HG02642 (cell line): ENCODE data around the gene CNGA3.
"Not testable (repeated sequence)": the region's sequence is repeated elsewhere in the genome, so short reads cannot be mapped to it uniquely, and the experiment has no call there.

ENCODE experiments used
- ATAC-seq: cut with Tn5 transposase; IDR thresholded peaks from one replicate; pipeline ENCODE4 v1.9.1; 2021; ENCODE audit warnings: mild to moderate bottlenecking; ENCODE audit not compliant: unreplicated experiment, poor library complexity

The CNGA3 gene

DNA sequence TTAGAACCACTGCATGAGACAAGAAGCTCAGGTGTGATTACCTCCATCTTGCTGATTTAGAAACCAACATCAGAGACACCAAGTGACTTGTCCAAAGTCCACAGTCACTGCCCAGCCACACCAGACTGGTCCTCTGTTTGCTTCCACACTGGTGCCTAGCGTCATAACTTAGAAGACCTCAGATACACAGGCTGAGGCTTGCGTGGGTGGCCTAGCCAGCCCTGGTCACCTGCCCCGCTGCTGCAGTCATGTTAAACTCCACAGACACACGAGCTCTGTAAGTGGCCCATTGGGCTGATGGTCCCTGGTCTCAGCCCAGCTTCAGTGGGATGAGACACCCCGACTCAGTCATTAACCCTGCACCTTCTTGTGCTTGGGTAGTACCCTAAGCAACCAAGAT, 47.1 kb downstream of the CNGA3 start:
- ATAC-seq, result no peak

DNA sequence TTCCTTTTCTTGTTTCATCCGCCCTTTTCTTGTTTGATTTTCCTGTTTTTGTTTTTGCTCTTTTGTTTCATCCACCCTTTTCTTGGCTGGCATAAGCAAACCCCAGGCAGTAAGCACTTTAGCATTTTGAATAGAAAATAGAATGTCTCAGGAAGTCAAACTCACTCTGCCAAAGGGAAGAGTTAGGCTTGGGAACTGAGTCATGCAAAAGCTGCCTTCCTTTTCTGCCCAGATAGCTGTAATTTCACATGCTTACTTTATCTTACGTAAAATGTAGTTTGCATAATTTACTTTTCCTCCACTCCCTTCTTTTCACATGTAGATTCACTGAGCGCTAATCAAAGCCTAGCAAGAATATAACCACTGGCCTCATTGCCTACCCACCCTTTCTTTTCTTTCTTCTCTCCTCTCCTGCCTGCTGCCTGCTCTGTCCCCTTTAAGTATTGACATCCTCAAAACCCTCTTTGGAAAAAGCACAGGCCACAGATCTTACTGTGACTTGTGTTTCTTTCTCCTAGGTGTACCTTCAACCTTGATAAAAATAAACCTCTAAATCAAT, 48.4 kb downstream of the CNGA3 start:
- no peak for ATAC-seq

- no peak for ATAC-seq
These were observed 49.7 kb downstream of the CNGA3 start for GRCh38 chr2:98395977-98396376.

GRCh38 chr2:98396745-98397355, 50.6 kb downstream of the CNGA3 start:
- no peak for ATAC-seq

- no peak for ATAC-seq
These were observed 52.9 kb downstream of the CNGA3 start for GRCh38 chr2:98399140-98399539.

- no peak for ATAC-seq
These were observed 57.6 kb downstream of the CNGA3 start for GRCh38 chr2:98403878-98404277.

DNA sequence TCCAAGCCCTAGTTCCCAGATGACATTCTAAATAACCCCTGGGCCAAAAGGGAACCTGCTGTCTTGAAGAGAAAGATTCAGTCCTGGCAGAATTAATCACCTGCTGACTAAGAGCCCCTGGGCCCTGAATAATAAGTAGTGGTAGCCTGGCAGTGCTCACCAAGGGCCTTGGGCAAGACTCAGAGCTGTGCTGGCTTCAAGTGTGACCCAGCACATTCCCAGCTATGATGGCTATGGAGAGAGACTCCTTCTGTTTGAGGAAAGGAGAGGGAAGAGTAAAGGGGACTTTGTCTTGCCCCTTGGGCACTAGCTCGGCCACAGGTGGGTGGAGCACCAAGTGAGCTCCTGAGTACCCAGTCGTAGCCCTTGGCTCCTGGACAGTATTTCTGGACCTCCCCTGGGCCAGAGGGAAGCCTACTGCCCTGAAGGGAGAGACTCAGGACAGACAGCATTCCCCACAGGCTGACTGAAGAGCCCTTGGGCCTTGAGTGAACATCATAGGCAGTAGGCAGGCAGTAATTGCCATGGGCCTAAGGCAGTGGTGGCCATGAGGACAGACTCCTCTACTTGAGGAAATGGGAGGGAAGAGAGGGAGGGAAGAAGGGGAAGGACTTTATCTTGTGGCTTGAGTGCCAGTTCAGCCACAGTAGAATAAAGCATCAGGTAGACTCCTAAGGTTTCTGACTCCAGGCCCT, 58.4 kb downstream of the CNGA3 start:
- ATAC-seq, result no peak

DNA sequence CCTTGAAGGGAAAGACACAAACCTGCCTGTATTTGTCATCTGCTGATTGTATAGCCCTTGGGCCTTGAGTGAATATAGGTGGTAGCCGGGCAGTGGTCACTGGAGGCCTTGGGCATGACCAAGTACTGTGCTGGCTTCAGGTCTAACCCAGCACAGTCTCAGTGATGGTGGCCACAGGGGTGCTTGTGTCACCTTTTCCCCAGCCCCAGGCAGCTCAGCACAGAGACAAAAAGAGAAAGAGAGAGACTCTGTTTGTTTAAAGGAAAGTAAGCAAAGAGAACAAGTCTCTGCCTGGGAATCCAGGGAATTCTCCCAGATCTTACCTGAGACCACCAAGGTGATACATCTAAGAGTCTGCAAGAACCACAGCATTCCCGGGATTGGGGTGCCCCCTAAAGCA, 59.0 kb downstream of the CNGA3 start:
- no peak for ATAC-seq

DNA sequence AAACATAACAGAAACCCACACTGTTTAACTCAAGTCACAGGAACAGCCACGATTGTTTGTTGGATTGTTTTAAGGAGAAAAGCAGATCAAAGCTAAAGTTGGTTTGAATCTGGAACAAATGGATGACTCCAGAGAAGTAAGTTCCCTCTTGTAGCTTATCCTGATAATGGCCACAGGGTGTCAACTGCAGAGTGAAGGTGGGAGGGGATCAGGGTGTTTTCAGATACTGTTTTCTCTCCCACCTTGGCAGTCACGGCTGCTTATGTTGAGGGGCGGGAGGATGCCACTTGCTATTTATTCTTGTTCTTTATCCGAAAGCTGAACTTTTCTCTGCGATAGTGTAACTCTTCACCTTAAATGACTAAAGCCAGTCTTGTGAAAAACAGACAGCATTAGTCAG, 61.9 kb downstream of the CNGA3 start:
- ATAC-seq, result no peak

DNA sequence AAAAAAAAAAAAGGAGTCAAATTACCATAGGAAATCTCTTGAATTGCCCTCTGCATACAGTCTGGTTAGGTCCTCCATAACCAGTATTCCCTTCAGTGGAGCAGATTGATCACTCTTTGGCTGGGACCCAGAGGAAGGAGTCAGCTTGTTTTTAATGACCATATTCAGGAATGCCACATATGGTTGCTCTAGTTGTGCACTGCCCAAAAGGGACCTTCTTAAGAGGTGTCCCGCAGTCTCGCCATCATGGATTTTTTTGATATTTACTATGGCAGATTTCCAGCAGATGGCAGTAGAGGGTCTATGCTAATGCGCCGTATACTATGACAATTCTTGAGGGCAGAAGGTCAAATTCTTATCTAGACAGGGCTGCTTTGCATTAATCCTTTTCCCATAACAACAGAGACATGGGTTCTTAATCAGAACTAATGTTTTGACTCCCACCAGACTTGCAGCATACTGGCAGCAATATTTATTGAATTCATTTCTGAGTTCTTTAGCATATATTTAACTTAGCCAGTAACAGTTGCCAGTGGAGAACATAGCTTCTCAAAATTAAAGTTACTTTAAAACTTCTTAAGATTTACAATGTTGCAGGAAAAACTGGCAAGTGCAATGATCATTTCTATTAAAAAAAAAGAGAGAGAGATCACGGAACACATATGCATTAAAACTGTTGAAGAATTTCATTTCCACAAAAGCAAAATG, 66.6 kb downstream of the CNGA3 start:
- peak; percentile 70 for ATAC-seq

DNA sequence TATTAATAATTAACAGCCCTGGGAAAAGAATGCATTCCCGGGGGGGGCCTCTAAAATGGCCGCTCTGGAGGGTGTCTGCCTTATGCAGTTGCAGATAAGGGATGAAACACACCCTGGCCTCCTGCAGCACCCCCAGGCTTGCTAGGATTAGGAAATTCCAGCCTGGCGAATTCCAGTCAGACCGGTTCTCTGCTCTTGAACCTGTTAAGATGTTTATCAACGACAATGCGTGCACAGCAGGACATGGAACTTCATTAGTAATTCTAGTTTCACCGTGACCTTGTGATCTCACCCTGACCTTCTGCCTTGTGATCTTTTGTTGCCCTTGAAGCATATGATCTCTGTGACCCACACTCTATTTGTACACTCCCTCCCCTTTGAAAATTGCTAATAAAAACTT, 68.0 kb downstream of the CNGA3 start:
- not testable (repeated sequence) for ATAC-seq

- not testable (repeated sequence) for ATAC-seq
These were observed 69.5 kb downstream of the CNGA3 start for GRCh38 chr2:98415719-98416248.

GRCh38 chr2:98416383-98417159, 70.3 kb downstream of the CNGA3 start:
- ATAC-seq, result no peak

- no peak for ATAC-seq
These were observed 73.3 kb downstream of the CNGA3 start for GRCh38 chr2:98419544-98419943.

DNA sequence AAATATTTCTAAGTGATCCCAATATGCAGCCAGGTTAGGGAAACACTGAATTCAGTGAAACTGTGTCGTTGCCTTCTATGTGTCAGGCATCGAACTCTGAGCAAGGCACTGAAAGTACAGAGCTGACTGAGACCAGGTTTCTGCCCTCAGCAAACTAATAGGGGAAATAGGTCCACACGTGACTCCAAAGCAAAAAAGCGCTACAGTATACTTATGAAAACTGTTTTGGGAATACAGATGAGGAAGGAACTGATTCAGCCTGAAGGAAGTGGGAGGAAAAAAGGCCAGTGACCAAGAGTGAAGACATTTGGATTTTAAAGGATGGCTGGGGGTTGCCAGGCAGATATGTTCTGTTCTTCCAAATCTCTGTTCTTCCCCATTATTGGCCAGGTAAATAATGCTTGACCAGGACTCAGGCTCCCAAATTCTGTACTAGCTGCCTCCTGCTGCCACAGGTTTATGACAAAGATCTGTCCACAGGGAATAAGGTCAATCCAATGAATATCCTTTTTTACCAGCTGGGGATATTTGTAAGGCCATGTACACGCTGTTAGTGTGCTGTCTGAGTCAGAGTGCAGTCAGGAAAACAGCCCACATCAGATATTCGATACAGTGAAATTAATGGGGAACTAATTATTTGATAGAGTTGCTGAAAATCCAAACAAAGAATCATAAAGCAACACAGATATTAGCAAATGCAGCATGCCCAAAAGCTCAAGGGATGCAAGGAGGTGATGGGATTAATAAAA, 73.9 kb downstream of the CNGA3 start:
- no peak for ATAC-seq

GRCh38 chr2:98422449-98422848, 76.2 kb downstream of the CNGA3 start:
- ATAC-seq, result no peak

DNA sequence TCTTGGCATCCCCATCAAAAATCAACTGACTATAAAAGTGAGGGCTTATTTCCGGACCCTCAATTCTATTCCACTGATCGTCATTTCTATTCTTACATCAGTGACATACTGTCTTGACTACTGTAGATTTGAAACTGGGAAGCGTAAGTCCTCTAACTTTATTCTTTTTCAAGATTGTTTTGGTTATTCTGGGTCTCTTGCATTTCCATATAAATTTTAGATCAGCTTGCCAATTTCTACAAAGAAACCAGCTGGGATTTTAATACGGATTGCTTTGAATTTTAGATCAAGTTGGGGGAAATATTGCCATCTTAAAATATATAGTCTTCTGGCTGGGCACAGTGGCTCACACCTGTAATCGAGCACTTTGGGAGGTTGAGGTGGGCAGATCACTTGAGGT, 80.5 kb downstream of the CNGA3 start:
- ATAC-seq, result no peak

GRCh38 chr2:98432145-98432544, 85.9 kb downstream of the CNGA3 start:
- no peak for ATAC-seq

DNA sequence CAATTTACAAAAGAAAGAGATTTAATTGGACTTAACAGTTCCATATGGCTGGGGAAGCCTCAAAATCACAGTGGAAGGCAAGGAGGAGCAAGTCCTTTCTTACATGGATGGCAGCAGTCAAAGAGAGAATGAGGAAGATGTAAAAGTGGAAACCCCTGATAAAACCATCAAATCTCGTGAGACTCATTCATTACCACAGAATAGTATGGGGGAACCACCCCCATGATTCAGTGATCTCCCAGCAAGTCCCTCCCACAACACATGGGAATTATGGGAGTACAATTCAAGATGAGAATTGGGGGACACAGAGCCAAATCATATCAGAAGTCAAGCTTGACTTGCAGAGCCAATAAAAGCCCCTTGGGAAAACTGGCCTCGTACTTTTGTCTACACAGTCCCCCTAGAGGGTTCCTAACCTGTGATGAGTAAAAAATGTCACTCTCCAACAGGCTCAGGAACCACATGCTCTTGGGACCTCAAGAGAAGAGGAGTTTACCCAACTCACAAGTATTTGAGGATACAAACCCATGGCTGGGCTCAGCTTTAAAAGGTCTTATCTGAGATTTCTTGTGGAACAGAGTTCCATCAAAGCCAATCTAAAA, 87.2 kb downstream of the CNGA3 start:
- no peak for ATAC-seq
